NOMO-1 (cell line): Measurements from ENCODE around the gene ARMS2.

Experiments used
- DNase-seq, 2 experiments: peaks; one replicate each; lab custom pipeline; 2025; ENCODE audit not compliant: unreplicated experiment in 2 of 2; lab: John Stamatoyannopoulos, UW

ARMS2 gene

DNA sequence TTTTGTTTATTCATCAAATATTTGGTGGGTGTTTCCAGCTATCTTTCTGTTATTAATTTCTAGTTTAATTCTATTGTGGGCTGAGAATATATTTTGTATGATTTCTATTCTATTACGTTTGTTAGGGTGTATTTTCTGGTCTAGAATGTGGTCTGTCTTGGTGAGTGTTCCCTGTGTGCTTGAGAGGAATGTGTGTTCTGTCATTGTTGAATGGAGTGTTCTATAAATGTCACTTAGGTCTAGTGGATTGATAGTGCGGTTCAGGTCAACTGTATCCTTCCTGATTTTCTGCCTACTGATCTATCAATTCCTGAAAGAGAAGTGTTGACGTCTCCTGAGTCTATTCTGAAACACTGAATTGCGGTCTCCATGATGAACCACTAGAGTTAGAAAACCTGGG lies 15.4 kb downstream of the ARMS2 start:
- no peak for DNase-seq

- no peak for DNase-seq
These were observed 17.2 kb downstream of the ARMS2 start for GRCh38 chr10:122471531-122472177.

DNA sequence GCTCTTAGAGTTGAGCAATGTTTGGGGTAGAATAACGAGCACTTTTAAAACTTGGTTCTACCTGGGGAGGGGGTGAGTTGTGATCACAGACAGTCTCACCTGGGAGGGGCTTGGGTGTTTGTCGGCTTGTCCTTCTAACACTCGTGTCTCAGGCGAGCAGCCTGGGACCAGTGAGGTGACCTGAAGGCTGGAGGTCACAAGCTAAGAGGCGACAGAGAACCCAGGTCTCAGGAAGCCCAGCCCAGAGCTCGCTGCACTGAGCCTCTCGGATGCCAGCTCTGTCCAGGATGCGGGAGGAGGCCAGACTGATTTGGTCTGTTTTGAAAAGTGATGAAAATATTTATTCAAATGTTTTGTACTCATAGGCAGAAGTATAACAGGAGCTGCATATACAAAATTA lies 18.7 kb downstream of the ARMS2 start:
- no peak for DNase-seq

DNA sequence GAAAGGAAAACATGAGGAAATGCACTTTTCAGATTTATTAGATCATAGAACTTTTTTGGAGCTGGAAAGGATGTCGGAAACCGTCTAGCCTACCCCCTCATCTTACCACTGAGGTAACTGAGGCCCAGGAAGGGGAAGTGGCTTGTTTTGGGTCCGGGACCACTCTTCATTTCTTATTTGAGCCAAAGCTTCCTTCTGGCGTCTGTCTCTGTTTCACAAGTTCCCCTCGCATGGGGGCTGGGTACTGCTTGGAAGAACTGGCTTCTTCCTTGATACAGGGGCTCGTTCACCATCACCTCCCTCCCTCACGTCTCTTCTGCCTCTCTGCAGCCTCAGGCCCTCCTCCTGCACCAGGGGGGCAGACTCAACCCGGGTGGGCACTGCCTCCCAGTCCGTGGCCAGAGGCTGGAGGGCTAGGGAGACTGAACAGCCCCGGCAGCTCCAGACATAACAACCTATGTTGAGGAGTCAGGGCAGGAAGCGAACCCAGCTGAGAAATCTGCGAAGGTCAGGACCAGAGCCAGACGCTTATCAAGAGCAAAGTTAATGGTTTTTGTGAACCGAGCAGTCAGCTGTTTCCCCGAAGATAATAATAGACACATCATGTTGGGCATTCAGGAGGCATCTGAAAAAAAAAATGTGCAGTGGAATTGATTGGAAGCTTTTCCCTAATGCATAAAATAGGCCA lies 19.8 kb downstream of the ARMS2 start:
- no peak for DNase-seq

DNA sequence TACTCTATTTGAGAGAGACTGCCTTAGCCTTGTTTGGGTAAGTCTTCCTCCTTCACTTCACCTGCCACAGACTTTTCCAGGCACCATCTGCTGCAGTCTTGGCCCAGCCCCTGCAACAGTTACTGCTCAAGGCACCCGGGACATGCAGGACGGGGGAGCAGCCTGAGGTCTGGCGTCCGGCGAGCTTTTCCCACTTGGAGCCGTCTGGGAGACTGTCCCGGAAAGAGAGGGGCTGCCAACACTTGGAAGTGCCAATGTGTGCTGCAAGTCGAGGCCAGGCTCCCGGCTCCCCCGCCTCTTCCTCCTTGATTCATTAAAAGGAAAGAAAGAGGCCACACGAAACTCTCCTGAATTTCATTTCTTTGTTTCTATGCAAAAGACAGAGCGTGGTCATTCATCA lies 20.6 kb downstream of the ARMS2 start:
- no peak for DNase-seq

DNA sequence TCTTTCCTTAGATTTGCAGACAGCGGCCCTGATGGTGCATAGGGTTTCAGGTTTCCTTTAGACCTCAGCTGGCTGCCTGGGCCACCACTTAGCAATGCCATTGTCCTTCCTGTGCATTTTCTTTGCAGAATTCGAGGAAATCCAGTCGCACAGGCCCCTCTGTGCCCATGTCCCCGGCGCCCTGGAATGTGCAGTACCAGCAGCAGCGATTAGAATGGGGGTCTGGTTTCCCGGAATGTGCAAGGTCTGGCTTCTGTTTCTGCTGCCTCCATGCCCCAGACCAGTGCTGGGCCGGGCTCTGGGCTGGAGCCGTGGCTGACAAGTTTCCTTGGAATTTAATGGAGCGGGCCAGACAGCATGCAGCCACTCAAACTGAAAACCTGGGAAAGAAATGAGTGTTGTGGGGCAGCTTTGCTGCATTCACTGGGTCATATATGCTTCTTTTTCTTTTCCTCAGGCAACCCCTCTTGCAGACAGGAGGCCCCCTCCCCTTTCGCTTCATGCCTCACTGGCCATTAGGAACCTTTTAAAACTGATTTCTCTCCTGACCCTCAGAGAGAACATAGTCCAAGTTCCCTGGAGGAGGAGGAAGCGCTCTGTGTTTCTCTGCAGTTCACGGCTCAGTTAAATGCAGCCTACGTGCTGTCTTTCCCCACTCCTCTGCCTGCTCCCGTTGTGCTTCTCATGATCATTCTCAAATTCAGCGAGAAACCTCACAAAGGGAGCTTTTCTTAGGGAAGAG lies 21.3 kb downstream of the ARMS2 start:
- no peak for DNase-seq

GRCh38 chr10:122476333-122476695 lies 21.9 kb downstream of the ARMS2 start:
- no peak for DNase-seq

DNA sequence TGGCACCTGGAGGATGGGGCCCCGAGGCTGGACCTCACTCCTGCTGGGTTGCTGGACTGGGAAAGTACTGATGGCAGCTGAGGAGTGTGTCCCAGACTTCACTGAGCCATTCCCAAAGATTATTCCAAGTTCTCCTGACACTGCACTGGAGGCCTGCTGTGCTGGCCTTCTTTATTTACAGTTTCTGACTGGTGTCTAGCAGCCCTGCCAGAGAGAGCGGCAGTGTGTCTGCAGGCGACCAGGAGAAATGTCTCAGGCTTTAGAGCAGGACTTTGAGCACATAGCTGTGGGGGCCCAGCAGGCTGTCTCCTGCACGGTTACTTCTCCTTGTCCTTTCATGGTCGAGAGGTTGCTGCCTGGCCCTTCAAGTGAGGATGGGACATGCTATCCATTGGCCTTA lies 23.0 kb downstream of the ARMS2 start:
- DNase-seq = no peak

DNA sequence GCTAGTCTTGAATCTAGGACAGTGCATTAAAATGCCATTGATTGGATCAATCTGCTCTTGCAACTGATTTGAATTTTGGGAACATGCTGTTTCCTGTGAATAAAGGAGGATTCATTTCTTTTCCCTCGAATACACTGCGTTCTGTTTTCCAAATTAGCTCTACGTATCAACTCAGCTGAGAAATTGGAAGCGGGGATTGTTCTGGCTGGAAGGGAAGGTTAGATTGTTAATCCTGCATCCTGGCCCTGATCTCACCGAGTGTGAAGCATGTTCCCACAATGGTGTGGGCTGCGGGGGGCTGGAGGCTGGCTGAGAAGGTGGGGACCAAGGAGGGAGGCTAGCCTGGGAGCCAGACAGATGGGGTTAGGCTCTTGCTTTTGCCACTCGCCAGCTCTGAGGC lies 24.5 kb downstream of the ARMS2 start:
- no peak for DNase-seq

DNA sequence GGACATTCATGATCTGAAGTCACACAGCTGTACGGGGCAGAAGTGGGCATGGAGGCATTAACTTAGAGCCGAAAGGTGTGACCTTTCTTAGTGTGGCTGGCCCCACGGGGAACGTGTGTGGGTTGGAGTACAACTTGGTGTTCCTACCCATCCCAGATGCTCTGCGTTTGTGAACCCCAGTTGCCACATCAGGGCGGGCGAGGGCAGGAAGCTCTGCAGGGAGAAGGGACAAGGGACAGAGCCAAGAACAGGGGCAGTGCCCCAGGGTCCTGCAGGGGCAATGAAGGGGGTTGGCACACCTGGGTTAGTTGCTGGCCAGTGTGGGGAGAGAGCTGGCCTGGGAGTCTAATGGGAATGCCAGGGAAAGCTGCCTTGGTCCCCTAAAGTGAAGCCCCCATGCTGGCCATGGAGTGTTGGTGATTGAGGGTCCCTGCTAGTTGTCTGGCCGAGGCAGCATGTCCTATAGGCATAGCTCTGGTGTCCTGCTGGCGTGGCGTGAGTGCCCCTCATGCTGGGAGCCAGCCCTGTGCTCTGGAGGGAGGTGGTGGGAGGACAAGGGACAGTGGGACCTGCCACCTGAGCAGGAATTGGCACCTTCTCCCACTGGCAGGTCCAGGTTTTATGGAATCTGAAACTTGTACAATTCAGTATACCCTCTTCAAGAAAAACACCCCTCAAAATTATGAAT lies 25.8 kb downstream of the ARMS2 start:
- DNase-seq = no peak

GRCh38 chr10:122481296-122482056 lies 27.0 kb downstream of the ARMS2 start:
- DNase-seq = no peak

DNA sequence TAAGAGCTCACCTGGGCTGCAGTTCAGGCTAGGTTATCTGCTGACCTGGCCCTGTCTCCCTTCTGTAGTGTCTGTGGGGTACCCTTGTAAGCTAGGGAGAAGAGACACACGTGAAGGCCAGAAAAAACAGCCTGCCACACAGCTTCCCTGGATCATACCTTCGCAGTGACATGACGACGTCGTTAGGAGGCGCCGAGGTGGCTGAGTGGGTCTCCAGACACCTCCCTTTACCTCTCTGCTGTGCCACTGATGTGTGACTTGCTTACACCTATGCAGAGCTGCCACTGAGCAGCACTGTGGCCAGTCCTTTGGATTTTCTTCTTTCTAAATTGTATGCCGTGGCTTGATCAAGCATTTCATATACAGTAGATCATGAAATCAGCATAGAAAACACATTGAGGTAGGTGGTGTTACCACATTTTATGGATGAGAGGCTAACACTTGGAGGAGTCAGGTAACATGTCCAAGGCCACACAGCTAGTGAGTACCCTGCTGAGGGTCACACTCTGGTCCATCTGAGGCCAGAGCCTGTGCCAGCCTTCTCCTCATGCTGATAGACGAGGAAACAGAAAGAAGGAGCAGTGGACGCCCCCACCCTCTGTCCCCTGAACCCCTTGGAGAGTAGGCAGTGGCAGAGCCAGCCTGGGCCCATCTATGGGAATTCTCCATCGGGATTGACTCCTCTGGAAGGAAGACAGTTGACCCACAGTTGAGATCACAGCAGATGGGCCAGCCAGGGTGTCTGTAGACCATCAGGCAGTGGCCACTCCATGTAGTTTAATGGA lies 30.0 kb downstream of the ARMS2 start:
- DNase-seq = no peak

DNA sequence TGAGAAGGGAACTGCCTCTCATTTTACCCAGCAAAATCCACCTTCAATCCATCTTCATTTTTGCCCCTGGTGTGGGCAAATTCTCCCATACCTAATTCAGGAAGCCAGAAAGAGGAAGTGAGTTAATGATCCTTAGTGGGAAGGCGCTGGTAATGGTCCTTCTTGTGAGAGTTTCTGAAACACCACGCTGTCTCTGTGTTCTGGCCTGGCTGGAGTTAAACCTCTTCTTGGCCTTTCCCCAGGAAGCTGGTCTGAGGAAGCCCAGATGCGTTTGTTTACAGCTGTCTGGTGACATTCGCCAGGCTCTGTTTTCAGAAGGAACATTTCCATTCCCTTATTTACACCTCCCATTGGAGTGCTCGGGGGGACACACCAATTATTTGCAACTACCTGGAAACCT lies 31.2 kb downstream of the ARMS2 start:
- peak; percentile 31 to 73 for DNase-seq

GRCh38 chr10:122486406-122487080 lies 32.1 kb downstream of the ARMS2 start:
- no peak for DNase-seq

DNA sequence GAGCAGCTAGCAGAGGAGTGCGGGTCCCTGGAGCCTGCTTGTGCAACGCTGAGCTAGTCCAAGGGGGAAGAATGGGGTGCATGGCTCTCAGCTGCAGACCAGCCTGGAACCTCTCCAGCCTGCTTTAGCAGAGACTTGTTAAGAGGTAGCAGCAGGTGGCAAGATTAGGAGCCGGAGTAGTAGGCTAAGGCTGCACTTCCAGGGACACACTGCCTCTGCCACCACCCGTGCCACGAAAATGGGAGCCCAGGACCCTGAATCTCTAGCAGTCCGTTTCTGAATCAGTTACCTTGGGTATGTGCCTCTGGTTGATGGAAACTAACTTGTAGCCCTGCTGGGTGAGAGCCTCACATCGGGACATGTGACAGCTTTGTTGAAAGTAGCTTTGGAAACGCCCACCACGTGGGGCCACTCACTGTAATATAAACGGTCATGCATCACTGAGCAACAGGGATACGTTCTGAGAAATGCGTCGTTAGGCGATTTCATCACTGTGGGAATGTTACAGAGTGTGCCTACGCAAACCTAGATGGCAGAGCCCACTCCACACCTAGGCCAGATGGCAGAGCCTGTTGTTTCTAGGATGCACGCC lies 32.8 kb downstream of the ARMS2 start:
- no peak for DNase-seq

GRCh38 chr10:122490268-122490667 lies 35.8 kb downstream of the ARMS2 start:
- DNase-seq = no peak

GRCh38 chr10:122490786-122491680 lies 36.6 kb downstream of the ARMS2 start:
- no peak for DNase-seq

GRCh38 chr10:122492006-122492405 lies 37.6 kb downstream of the ARMS2 start:
- DNase-seq = no peak
